Activated T-cell treated with anti-CD3 and anti-CD28 coated beads, Interleukin-2, amount 50 U/mL, for 4 hours (primary cell): ENCODE results near the gene ABCD3. TPM values are rescaled to one million over a fixed set of nuclear protein-coding genes. Genes with fewer than 3 reads are reported as not detected.
"Not testable (repeated sequence)": the region's sequence is repeated elsewhere in the genome, so short reads cannot be mapped to it uniquely, and the experiment has no call there.

Experiments
- ATAC-seq, 2 donors: fragments of 200-7000 bp; cut with Tn5 transposase; one replicate each; pipeline ENCODE4 v1.10.0; 2021
- DNase-seq: peaks from one replicate; pipeline ENCODE4 v3.0.0-alpha.2; 2020
- H3K27me3 Mint-ChIP-seq: one replicate; pipeline ENCODE4 v1.8.0; 2021; ENCODE audit warnings: low read depth, mixed read lengths
- H3K36me3 Mint-ChIP-seq: one replicate; pipeline ENCODE4 v1.8.0; 2022; ENCODE audit warnings: mixed read lengths; ENCODE audit not compliant: insufficient read depth
- H3K4me1 Mint-ChIP-seq: one replicate; pipeline ENCODE4 v1.8.0; 2021; ENCODE audit warnings: low read depth, mixed read lengths
- H3K4me3 Mint-ChIP-seq: one replicate; pipeline ENCODE4 v1.8.0; 2021; ENCODE audit warnings: mild to moderate bottlenecking, moderate library complexity, mixed read lengths
- H3K9me3 Mint-ChIP-seq: one replicate; pipeline ENCODE4 v1.8.0; 2021; ENCODE audit warnings: mixed read lengths
- total RNA-seq, 3 donors: library from RNA; stranded (reverse); gene quantifications; one replicate each; pipeline ENCODE4 v1.2.1, GENCODE V29; 2021

ABCD3 gene
- total RNA-seq, 3 donors from 2014 or later = 43.9 to 127 (median 72.6) TPM

GRCh38 chr1:94551449-94551848 is 133.3 kb downstream of the ABCD3 start:
- Mint-ChIP-seq H3K4me3 (no peak overlapping the region), H3K36me3 (no peaks in the 10 kb centered on the region), H3K4me1 (no peaks in the 10 kb centered on the region), H3K9me3 (no peaks in the 10 kb centered on the region), H3K27me3 (peaks cover 17% of the 10 kb centered on the region)
- no peak for DNase-seq
- no peak for ATAC-seq

- ATAC-seq = no peak
- DNase-seq = no peak
- H3K36me3 Mint-ChIP-seq = no peaks in the 10 kb centered on the region
- H3K4me1 Mint-ChIP-seq = no peaks in the 10 kb centered on the region
- no peak overlapping the region for H3K4me3 Mint-ChIP-seq
- no peaks in the 10 kb centered on the region for H3K9me3 Mint-ChIP-seq
- peaks cover 16% of the 10 kb centered on the region for H3K27me3 Mint-ChIP-seq
These were observed 133.9 kb downstream of the ABCD3 start for GRCh38 chr1:94552071-94552586.

GRCh38 chr1:94553323-94553730 is 135.1 kb downstream of the ABCD3 start:
- H3K36me3 Mint-ChIP-seq = no peaks in the 10 kb centered on the region
- no peak for DNase-seq
- no peak overlapping the region for H3K4me3 Mint-ChIP-seq
- H3K4me1 Mint-ChIP-seq = no peaks in the 10 kb centered on the region
- H3K9me3 Mint-ChIP-seq = no peaks in the 10 kb centered on the region
- H3K27me3 Mint-ChIP-seq = peaks cover 14% of the 10 kb centered on the region
- no peak for ATAC-seq

GRCh38 chr1:94553931-94554330 is 135.7 kb downstream of the ABCD3 start:
- ATAC-seq (no peak), DNase-seq (no peak)
- H3K36me3 Mint-ChIP-seq = no peaks in the 10 kb centered on the region
- H3K9me3 Mint-ChIP-seq = no peaks in the 10 kb centered on the region
- peaks cover 12% of the 10 kb centered on the region for H3K27me3 Mint-ChIP-seq
- no peak overlapping the region for H3K4me3 Mint-ChIP-seq
- H3K4me1 Mint-ChIP-seq = no peaks in the 10 kb centered on the region

- ATAC-seq = no peak
- Mint-ChIP-seq H3K36me3 (no peaks in the 10 kb centered on the region), H3K4me3 (no peak overlapping the region), H3K9me3 (no peaks in the 10 kb centered on the region), H3K27me3 (peaks cover 12% of the 10 kb centered on the region), H3K4me1 (no peaks in the 10 kb centered on the region)
- no peak for DNase-seq
These were observed 136.4 kb downstream of the ABCD3 start for GRCh38 chr1:94554580-94554979.

- peaks cover 7% of the 10 kb centered on the region for H3K27me3 Mint-ChIP-seq
- ATAC-seq = no peak
- no peaks in the 10 kb centered on the region for H3K9me3 Mint-ChIP-seq
These were observed 136.9 kb downstream of the ABCD3 start for GRCh38 chr1:94555091-94555490.

GRCh38 chr1:94559921-94560320 is 141.7 kb downstream of the ABCD3 start:
- Mint-ChIP-seq H3K27me3 (peaks cover 3% of the 10 kb centered on the region), H3K36me3 (no peaks in the 10 kb centered on the region), H3K4me3 (no peak overlapping the region), H3K4me1 (no peaks in the 10 kb centered on the region), H3K9me3 (no peaks in the 10 kb centered on the region)
- DNase-seq (no peak), ATAC-seq (no peak)

More at GRCh38 chr1:94555091-94555490, 136.9 kb downstream of the ABCD3 start:
- Mint-ChIP-seq H3K4me1 (no peaks in the 10 kb centered on the region), H3K36me3 (no peaks in the 10 kb centered on the region), H3K4me3 (no peak overlapping the region)
- DNase-seq = no peak

- Mint-ChIP-seq H3K4me3 (no peak overlapping the region), H3K4me1 (no peaks in the 10 kb centered on the region), H3K27me3 (peaks cover 3% of the 10 kb centered on the region), H3K36me3 (no peaks in the 10 kb centered on the region), H3K9me3 (no peaks in the 10 kb centered on the region)
- ATAC-seq (no peak), DNase-seq (no peak)
These were observed 142.1 kb downstream of the ABCD3 start for GRCh38 chr1:94560333-94560732.

GRCh38 chr1:94562519-94563260 is 144.5 kb downstream of the ABCD3 start:
- ATAC-seq = no peak
- H3K9me3 Mint-ChIP-seq = no peaks in the 10 kb centered on the region
- DNase-seq = no peak
- H3K4me1 Mint-ChIP-seq = no peaks in the 10 kb centered on the region
- peaks cover 3% of the 10 kb centered on the region for H3K27me3 Mint-ChIP-seq
- H3K4me3 Mint-ChIP-seq = no peak overlapping the region
- no peaks in the 10 kb centered on the region for H3K36me3 Mint-ChIP-seq

- H3K36me3 Mint-ChIP-seq = no peaks in the 10 kb centered on the region
- no peak overlapping the region for H3K4me3 Mint-ChIP-seq
- peaks cover 4% of the 10 kb centered on the region for H3K9me3 Mint-ChIP-seq
- ATAC-seq = no peak
- H3K4me1 Mint-ChIP-seq = no peaks in the 10 kb centered on the region
- no peak for DNase-seq
- H3K27me3 Mint-ChIP-seq = peaks cover 3% of the 10 kb centered on the region
These were observed 147.7 kb downstream of the ABCD3 start for GRCh38 chr1:94565901-94566300.

GRCh38 chr1:94566436-94566835 is 148.2 kb downstream of the ABCD3 start:
- not testable (repeated sequence) for H3K36me3 Mint-ChIP-seq, H3K4me1 Mint-ChIP-seq, H3K27me3 Mint-ChIP-seq, ATAC-seq, H3K4me3 Mint-ChIP-seq, DNase-seq, H3K9me3 Mint-ChIP-seq

- not testable (repeated sequence) for H3K4me1 Mint-ChIP-seq, ATAC-seq, H3K27me3 Mint-ChIP-seq, DNase-seq, H3K36me3 Mint-ChIP-seq, H3K4me3 Mint-ChIP-seq
- peaks cover 21% of the 10 kb centered on the region for H3K9me3 Mint-ChIP-seq
These were observed 149.9 kb downstream of the ABCD3 start for GRCh38 chr1:94567975-94568607.
